GM12892 (cell line): ENCODE data around the gene TSR3.

ENCODE experiments used
- DNase-seq: peaks from one replicate; pipeline ENCODE4 v3.0.0; 2011; ENCODE audit not compliant: insufficient read length
- FAIRE-seq: peaks from 2 replicates; lab custom pipeline; 2011; peaks lifted over from hg19 to GRCh38; lab: Jason Lieb, UNC
- POLR2A ChIP-seq: IDR thresholded peaks from 2 replicates; pipeline ENCODE4 v1.6.1; 2011; ENCODE audit warnings: low read depth, low read length, control low read depth
- POLR2AphosphoS5 ChIP-seq: IDR thresholded peaks from 2 replicates; pipeline ENCODE4 v1.6.1; 2011; ENCODE audit warnings: low read depth, low read length, control low read depth
- TAF1 ChIP-seq: IDR thresholded peaks from 2 replicates; pipeline ENCODE4 v1.6.1; 2011; ENCODE audit warnings: low read depth, mild to moderate bottlenecking, control low read depth, low read length, borderline replicate concordance

The TSR3 gene

DNA sequence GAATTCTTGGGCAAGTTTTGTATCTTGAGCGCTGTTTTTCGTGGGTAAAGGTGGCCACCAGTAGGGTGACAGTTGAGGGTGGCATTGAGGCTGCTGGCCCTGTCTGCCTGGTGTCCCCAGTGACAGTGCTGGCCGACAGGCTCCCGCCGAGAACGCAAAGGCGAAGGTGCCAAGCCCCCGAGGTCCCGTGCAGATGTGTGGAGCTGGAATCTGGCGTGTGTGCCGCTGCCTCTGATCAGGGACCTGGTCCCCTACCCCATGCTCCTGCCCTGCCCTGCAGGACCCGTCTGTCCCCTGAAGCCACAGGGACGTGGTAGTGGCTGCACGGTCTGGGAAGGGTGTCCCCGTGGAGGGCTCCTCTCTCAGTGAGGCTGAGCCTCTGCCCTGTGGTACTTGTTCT lies 38.8 kb downstream of the TSR3 start:
- FAIRE-seq (no peak), DNase-seq (no peak)
- no peak for TF ChIP-seq TAF1
- TF ChIP-seq POLR2AphosphoS5, result no peak
- TF ChIP-seq POLR2A, result no peak

DNA sequence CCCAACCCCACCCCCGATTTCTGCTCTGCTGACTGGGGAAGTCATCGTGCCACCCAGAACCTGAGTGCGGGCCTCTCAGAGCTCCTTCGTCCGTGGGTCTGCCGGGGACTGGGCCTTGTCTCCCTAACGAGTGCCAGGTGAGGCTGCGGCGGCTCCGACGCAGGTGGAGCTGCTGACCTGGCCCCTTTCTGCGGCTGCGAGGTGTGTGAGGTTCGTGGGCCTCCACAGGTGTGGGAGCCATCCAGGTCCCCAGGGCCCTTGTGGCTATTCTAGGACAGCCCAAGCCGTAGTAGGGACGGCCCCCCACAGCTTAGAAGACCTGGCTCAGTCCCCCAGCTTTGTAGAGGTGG lies 39.2 kb downstream of the TSR3 start:
- TF ChIP-seq TAF1 (no peak), POLR2A (no peak), POLR2AphosphoS5 (no peak)
- FAIRE-seq (no peak), DNase-seq (no peak)

DNA sequence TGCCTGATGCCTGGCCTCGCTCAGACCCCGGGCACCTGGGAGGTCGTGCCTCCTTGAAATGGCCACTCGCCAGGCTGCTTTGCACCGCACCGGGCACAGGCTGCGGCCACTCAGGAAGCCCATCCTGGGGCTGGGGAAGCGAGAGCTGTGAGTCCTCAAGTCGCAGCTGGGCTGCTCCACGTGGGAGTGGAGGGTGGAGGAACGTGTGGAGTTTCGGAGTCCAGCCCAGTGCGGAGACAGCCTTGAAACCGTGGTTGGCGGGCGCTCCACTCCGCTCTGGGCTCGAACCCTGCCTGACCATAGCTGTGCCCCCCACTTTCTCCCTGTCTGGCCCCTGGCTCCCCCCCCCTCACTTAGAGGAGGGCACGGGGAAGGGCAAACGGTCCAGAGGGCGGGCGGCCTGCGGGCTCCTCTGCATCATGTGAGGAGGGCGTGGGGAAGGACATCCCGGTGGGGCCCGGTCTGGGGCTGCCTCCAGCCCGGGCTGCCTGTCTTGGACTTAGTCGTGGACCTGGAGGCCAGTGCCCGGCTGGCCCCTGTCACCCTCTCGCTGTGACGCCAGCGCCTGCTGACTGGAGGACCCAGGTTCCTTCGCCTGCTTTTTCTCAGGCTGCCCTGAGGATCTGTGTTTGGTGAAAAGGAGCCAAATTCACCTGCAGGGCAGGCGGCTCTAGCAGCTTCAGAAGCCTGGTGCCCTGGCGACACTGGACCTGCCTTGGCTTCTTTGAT lies 39.8 kb downstream of the TSR3 start:
- TF ChIP-seq POLR2AphosphoS5 (no peak), TAF1 (no peak), POLR2A (no peak)
- DNase-seq (no peak), FAIRE-seq (no peak)

DNA sequence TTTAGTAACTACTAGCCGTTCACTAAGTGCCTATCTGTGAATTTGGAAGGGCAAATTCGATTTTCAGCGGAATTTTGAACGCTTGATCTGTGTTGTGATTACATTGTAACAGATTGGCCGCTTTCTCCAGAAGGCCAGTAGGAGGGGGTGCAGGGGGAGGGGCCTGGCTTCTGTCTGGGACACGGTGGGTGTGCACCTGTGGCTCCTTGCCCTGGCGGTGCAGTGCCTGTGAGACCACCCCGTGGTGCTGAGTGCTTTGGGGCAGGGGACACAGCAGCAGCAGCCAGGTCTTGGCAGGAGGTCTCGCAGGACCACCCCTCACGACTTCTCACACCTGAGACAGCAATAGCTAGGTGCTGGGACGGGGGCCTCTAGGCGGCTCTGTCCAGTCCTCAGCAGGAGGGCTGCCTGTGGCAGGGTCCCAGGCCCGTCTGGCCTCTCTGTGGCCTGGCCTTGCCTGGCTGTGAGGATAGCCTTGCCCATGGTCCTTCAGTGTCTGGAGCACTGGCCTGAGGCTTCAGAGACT lies 40.4 kb downstream of the TSR3 start:
- no peak for FAIRE-seq
- TF ChIP-seq POLR2AphosphoS5 (no peak), POLR2A (peak; percentile 19; the same call in 1 of the 2 replicates)

DNA sequence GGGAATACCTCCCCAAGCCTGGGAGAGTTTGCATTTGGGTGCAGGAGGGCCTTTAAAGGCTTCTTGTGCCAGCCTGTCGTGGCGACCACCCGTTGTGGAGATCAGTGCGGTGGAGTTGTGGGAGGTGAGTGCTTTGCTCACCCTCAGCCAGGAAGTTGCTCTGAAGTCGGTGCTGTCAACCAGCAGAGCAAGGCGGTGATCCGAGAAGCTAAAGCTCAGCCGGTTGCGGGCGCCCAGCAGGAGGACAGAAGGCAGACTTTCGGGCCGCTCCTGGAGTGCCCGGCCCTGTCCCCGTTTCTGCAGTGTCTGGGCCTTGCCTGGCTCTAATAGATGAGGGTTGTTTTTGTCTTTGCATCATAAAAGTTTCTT lies 40.9 kb downstream of the TSR3 start:
- DNase-seq (no peak), FAIRE-seq (no peak)
- no peak for TF ChIP-seq POLR2A
- no peak for TF ChIP-seq TAF1
- no peak for TF ChIP-seq POLR2AphosphoS5

More for the DNA sequence above, 40.4 kb downstream of the TSR3 start:
- DNase-seq, result no peak

DNA sequence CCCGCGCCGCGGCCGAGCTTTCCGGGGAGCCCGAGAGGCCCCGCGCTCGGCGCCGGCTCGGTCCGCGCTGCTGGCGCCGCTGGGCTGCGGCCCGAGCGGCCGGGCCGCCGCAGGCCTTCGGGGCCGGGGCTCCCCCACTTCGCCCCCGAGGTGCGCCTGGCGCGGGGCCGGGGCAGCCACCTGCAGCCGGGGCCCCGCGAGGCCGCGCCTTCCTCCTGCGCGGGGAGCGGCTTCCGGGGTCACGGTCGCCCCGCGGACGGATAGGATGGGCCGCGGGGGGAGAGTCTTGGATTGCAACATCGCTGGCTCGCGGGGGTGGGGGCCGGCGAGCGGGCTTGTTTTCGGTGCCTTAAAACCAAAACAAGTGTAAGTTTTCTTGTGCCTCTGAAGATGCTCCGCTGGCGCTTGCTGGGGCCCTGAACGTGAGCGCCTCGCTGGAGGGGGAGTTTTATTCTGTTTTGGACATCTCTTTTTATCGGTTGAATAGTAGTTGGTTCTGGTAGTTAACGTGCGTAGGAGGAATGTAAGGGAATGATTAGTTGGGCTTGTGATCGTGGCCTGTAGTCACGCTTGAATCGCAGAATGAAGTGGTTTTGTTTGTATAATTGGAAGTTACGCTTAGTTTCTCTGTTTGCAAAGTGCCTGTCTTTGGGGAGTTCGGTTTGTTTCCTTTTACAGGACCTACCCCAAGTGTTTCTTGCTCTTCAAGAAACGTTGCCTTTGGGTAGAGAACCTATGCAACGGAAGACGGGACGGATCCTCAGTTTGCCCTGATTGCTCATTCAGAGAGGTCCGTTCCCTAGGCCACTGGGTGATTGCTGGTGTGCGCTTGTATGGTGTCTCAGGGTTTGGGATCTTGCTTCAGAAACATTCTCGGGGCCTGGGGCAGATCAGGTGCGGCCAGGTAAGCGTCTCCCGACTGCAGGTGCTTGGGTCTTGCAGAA lies 41.5 kb downstream of the TSR3 start:
- DNase-seq (no peak), FAIRE-seq (peak; percentile 93)
- no peak for TF ChIP-seq TAF1
- TF ChIP-seq POLR2A, result peak; percentile 10; the same call in 1 of the 2 replicates
- no peak for TF ChIP-seq POLR2AphosphoS5

DNA sequence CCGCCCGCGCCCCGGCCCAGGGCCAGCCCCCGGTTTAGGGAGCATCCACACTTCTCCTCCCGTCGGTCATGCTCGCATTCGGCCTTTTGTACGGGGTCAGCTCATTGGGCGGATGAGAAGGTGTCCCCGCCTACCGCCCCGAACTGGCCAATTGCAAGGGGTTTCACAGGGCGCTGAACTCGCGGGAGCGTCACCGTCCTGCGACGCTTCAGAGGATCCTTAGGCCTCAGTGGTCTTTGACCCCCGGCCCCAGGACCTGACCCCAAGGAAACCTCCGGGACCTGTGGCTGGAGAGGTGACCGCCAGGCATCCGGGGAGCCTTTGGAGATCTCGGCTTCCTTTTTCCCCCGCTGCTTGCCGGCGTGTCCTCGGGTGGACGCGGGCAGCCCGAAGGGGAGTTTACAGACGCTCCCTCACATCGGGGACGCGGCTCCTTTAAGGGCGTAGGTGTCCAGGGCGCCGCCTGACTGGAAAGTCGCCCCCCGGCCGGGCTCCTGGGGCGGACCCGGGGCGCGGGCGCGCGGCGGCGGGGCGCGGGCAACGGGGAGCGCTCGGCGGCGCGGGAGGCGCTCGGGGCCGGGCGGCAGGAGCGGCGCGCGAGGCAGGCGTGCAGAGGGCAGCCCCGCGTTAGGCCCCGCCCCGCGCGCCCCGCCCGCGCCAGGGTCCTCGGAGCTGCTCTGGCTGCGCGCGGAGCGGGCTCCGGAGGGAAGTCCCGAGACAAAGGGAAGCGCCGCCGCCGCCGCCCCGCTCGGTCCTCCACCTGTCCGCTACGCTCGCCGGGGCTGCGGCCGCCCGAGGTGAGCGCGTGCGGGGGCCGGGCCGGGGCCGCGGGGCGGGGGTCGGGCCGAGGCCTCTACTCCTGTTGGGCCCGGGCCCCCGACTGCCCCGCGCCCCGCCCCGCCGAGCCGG lies 42.4 kb downstream of the TSR3 start, which contains the start of gene UBE2I:
Gene UBE2I (plus strand): TSS at position 660 of the 909 bp plus-strand sequence. CDS start 4,395 bp downstream, outside the sequence.
- peak; percentile 100 for FAIRE-seq
- TF ChIP-seq POLR2A, result peak; percentile 79; the same call in 1 of the 2 replicates
- 0 out of 2 replicates have a peak, but pooled peaks have one; percentile 12 for TF ChIP-seq TAF1
- no peak for TF ChIP-seq POLR2AphosphoS5

DNA sequence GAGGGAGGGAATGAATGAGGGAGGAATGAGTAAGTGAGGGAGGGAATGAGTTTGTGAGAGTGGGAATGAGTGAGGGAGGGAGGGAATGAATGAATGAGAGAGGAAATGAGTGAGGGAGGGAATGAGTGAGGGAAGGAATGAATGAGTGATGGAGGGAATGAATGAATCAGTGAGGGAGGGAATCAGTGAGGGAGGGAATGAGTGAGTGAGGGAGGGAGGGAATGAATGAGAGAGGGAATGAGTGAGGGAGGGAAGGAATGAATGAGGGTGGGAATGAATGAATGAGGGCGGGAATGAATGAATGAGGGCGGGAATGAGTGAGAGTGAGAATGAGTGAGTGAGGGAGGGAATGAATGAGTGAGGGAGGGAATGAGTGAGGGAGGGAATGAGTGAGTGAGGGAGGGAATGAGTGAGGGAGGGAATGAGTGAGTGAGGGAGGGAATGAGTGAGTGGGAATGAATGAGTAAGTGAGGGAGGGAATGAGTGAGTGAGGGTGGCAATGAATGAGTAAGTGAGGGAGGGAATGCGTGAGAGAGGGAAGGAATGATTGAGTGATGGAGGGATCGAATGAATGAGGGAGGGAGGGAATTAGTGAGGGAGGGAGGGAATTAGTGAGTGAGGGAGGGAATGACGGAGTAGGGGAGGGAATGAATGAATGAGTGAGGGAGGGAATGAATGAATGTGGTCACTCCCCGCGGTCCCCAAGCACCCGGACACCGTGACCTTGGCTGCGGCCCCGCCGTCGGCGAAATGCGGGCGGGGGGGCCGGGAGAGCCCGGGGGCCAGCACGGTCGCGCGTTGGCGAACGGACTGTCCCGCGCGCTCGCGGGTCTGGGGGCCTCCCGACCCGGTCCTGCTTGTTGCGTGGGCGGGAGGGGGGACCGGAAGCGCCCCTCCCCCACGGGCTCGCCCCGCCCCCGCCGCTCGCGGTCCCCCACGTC lies 43.4 kb downstream of the TSR3 start:
- TF ChIP-seq POLR2AphosphoS5, result peak; percentile 63
- TF ChIP-seq POLR2A, result peak; percentile 38; the same call in 1 of the 2 replicates
- TF ChIP-seq TAF1, result no peak
- no peak for FAIRE-seq
- DNase-seq, result peak; percentile 65

More for the DNA sequence above, 42.4 kb downstream of the TSR3 start, which contains the start of gene UBE2I:
- DNase-seq, result peak; percentile 89

DNA sequence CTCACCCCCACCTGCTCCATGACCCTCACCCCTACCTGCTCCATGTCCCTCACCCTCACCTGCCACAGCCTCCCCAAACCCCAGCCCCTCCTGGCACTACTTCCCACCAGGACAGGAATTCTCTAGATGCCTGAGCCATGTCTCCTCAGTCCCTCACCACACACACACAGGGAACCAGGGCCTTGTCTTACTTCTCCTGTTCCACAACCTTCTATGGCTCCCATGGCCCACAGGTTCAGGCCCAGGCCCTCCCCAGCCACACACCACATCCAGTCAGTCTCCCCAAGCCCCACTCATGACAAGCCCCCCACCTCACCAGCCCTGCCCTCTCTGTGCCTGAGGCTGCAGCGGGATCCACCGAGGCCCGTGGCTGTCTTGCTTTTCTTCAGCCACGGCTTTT lies 45.3 kb downstream of the TSR3 start:
- FAIRE-seq, result no peak
- no peak for DNase-seq
- TF ChIP-seq POLR2AphosphoS5 (no peak), TAF1 (no peak), POLR2A (no peak)
